Prostate gland (tissue), 2 donors: ENCODE results near the gene DOCK7.

ENCODE experiments used
- POLR2AphosphoS5 ChIP-seq: sonication (generic); formaldehyde crosslinking; IDR thresholded peaks from one replicate; pipeline ENCODE4 v1.6.1; 2017; ENCODE audit warnings: antibody characterized with exemption
- TF ChIP-seq, protein P1 (sequence below), 4 experiments: fragments of 200-600 bp in 2 of 4; fragments of 450-650 bp in 2 of 4; sonication (generic) in 2 of 4; IDR thresholded peaks; 1 replicate in 3 of 4; 2 replicates in 1 of 4; pipeline ENCODE4 v1.5.1; 2016 to 2019; ENCODE audit warnings: antibody characterized with exemption in 4 of 4, mild to moderate bottlenecking in 2 of 4, moderate library complexity in 2 of 4

DNA sequence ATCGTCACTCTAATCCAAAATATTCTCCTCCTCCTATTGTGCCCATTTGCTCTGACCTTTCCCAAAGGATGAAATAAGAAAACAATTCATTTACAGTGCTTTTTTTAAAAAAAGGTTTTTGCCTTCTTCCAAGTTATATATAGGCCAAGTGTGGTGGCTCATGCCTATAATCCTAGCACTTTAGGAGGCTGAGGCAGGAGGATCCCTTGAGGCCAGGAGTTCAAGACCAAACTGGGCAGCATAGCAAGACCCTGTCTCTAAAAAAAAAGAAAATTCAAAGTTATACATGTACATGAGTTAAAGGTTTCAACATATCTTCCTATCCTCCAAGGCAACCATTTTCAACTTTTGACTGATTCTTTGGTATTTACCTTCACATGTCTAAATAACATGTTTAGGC lies 261.4 kb downstream of the DOCK7 start:
- TF ChIP-seq POLR2AphosphoS5: no peak
- TF ChIP-seq, protein P1, sequence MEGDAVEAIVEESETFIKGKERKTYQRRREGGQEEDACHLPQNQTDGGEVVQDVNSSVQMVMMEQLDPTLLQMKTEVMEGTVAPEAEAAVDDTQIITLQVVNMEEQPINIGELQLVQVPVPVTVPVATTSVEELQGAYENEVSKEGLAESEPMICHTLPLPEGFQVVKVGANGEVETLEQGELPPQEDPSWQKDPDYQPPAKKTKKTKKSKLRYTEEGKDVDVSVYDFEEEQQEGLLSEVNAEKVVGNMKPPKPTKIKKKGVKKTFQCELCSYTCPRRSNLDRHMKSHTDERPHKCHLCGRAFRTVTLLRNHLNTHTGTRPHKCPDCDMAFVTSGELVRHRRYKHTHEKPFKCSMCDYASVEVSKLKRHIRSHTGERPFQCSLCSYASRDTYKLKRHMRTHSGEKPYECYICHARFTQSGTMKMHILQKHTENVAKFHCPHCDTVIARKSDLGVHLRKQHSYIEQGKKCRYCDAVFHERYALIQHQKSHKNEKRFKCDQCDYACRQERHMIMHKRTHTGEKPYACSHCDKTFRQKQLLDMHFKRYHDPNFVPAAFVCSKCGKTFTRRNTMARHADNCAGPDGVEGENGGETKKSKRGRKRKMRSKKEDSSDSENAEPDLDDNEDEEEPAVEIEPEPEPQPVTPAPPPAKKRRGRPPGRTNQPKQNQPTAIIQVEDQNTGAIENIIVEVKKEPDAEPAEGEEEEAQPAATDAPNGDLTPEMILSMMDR (IDR thresholded peaks at IDR 0.05): no peak
